SU-DHL-6 (cell line): ENCODE data around the gene KCNA2.

ENCODE experiments used
- H2AFZ ChIP-seq: fragments of 200-600 bp; sonication (generic); 2 replicates; pipeline ENCODE4 v1.6.1; 2014; ENCODE audit warnings: low read depth, mild to moderate bottlenecking, moderate library complexity, mixed read lengths, antibody characterized with exemption, low read length; ENCODE audit not compliant: severe bottlenecking
- H3F3A ChIP-seq: fragments of 200-600 bp; shearing (Covaris generic); 2 replicates; pipeline ENCODE4 v1.6.0; 2016; ENCODE audit warnings: antibody characterized with exemption, mild to moderate bottlenecking; ENCODE audit not compliant: insufficient read depth
- H3K27ac ChIP-seq: fragments of 200-600 bp; sonication (generic); 2 replicates; pipeline ENCODE4 v1.5.1; 2016; ENCODE audit warnings: low read depth, mild to moderate bottlenecking, low read length, moderate library complexity, mixed read lengths
- H3K27me3 ChIP-seq: fragments of 200-600 bp; sonication (generic), shearing (Covaris generic); 2 replicates; pipeline ENCODE4 v1.6.0; 2014; ENCODE audit warnings: mild to moderate bottlenecking, low read length
- H3K36me3 ChIP-seq: fragments of 200-600 bp; sonication (generic); 2 replicates; pipeline ENCODE4 v1.6.1; 2014; ENCODE audit warnings: mild to moderate bottlenecking, low read length, mixed read lengths
- H3K4me2 ChIP-seq: fragments of 300-600, 200-600 bp; shearing (Covaris generic), sonication (generic); 2 replicates; pipeline ENCODE4 v1.6.0; 2014; ENCODE audit warnings: low read length, low read depth, mild to moderate bottlenecking; ENCODE audit not compliant: poor library complexity, severe bottlenecking
- H3K4me3 ChIP-seq: fragments of 200-600 bp; sonication (generic); 2 replicates; pipeline ENCODE4 v1.5.1; 2014; ENCODE audit warnings: antibody characterized with exemption, low read length, mild to moderate bottlenecking, mixed read lengths; ENCODE audit not compliant: insufficient read depth, poor library complexity, severe bottlenecking
- H3K79me2 ChIP-seq: fragments of 200-600 bp; sonication (generic); 2 replicates; pipeline ENCODE4 v1.6.1; 2014; ENCODE audit warnings: mild to moderate bottlenecking, low read length, moderate library complexity; ENCODE audit not compliant: insufficient read depth
- H3K9ac ChIP-seq: fragments of 200-600 bp; sonication (generic); 2 replicates; pipeline ENCODE4 v1.7.0; 2014; ENCODE audit warnings: mild to moderate bottlenecking, low read length
- H3K9me2 ChIP-seq: fragments of 200-600 bp; sonication (generic); replicated peaks from 2 replicates; pipeline ENCODE4 v1.6.1; 2014; ENCODE audit warnings: low read length; ENCODE audit not compliant: insufficient read depth
- H3K9me3 ChIP-seq: fragments of 200-600 bp; sonication (generic); 2 replicates; pipeline ENCODE4 v1.6.1; 2014; ENCODE audit warnings: low read length, mixed read lengths; ENCODE audit not compliant: insufficient read depth
- H4K20me1 ChIP-seq: fragments of 200-600 bp; sonication (generic); 2 replicates; pipeline ENCODE4 v1.6.1; 2014; ENCODE audit warnings: low read depth, mild to moderate bottlenecking, antibody characterized with exemption, low read length, moderate library complexity, mixed read lengths
- CTCF ChIP-seq: fragments of 200-600 bp; sonication (generic); IDR thresholded peaks from one replicate; pipeline ENCODE4 v1.5.1; 2017; ENCODE audit warnings: antibody characterized with exemption, mild to moderate bottlenecking, low read length, moderate library complexity; ENCODE audit not compliant: insufficient read depth, poor library complexity, severe bottlenecking
- EZH2phosphoT487 ChIP-seq: fragments of 200-600 bp; sonication (generic), shearing (Covaris generic); conservative IDR thresholded peaks from 2 replicates; pipeline ENCODE4 v1.6.1; 2018; ENCODE audit warnings: mild to moderate bottlenecking, antibody characterized with exemption, low read length, moderate library complexity, mixed read lengths

KCNA2 gene

GRCh38 chr1:110620686-110621085 lies 14.5 kb upstream of the KCNA2 start:
- Histone ChIP-seq H4K20me1 (no peaks in the 10 kb centered on the region), H3K27ac (no peak overlapping the region), H3K4me3 (no peak overlapping the region), H3K9me2 (no peaks in the 10 kb centered on the region), H3K79me2 (no peaks in the 10 kb centered on the region), H2AFZ (no peak overlapping the region), H3K36me3 (no peaks in the 10 kb centered on the region), H3K27me3 (no peaks in the 10 kb centered on the region), H3K9me3 (no peaks in the 10 kb centered on the region), H3K9ac (no peak overlapping the region), H3K4me2 (no peak overlapping the region), H3F3A (no peaks in the 10 kb centered on the region)
- TF ChIP-seq EZH2phosphoT487 (no peak), CTCF (no peak)

GRCh38 chr1:110620250-110620615 lies 14.1 kb upstream of the KCNA2 start:
- no peaks in the 10 kb centered on the region for H3K9me2 ChIP-seq
- H3K9ac ChIP-seq = peak overlapping the region; percentile 49
- no peaks in the 10 kb centered on the region for H3K27me3 ChIP-seq
- H3K4me3 ChIP-seq = no peak overlapping the region
- H3K36me3 ChIP-seq = no peaks in the 10 kb centered on the region
- no peaks in the 10 kb centered on the region for H3K79me2 ChIP-seq
- no peak overlapping the region for H3K27ac ChIP-seq
- no peaks in the 10 kb centered on the region for H3F3A ChIP-seq
- no peaks in the 10 kb centered on the region for H4K20me1 ChIP-seq
- H3K9me3 ChIP-seq = no peaks in the 10 kb centered on the region
- TF ChIP-seq CTCF (no peak), EZH2phosphoT487 (no peak)
- H2AFZ ChIP-seq = peak overlapping the region; percentile 69
- peak overlapping the region; percentile 59 for H3K4me2 ChIP-seq

GRCh38 chr1:110619412-110620249 lies 13.5 kb upstream of the KCNA2 start:
- peak overlapping the region; percentile 49 for H3K9ac ChIP-seq
- peak overlapping the region; percentile 41 for H3K4me3 ChIP-seq

More at GRCh38 chr1:110619412-110620249, 13.5 kb upstream of the KCNA2 start:
- Histone ChIP-seq H4K20me1 (no peaks in the 10 kb centered on the region), H3K79me2 (no peaks in the 10 kb centered on the region), H3F3A (no peaks in the 10 kb centered on the region), H3K9me2 (no peaks in the 10 kb centered on the region), H3K27ac (peak overlapping the region; percentile 38), H3K27me3 (no peaks in the 10 kb centered on the region), H2AFZ (peak overlapping the region; percentile 69), H3K9me3 (no peaks in the 10 kb centered on the region), H3K4me2 (peak overlapping the region; percentile 59), H3K36me3 (no peaks in the 10 kb centered on the region)
- TF ChIP-seq EZH2phosphoT487 (no peak), CTCF (peak; percentile 95)
